Right cardiac atrium (tissue), 5 donors: ENCODE measurements around the gene CDC37L1. TPM values are rescaled to one million over a fixed set of nuclear protein-coding genes. Genes with fewer than 3 reads are reported as not detected.
A peak's percentile ranks its signal among the peaks of the same experiment; 100 is the strongest.

Experiments
- ATAC-seq, 2 donors: fragments of 200-7000 bp; cut with Tn5 transposase; one replicate each; pipeline versions ENCODE4 v1.8.0 to v1.9.1; 2020; ENCODE audit warnings: moderate library complexity in 2 of 2, mild to moderate bottlenecking in 1 of 2
- DNase-seq, 3 donors: peaks; one replicate each; pipeline ENCODE4 v3.0.0-alpha.2; 2020
- H3K27ac ChIP-seq: one replicate; pipeline ENCODE4 v1.5.1; 2013; ENCODE audit warnings: mild to moderate bottlenecking, low read length, control low read depth, moderate library complexity
- H3K27me3 ChIP-seq: one replicate; pipeline ENCODE4 v1.6.1; 2013; ENCODE audit not compliant: control insufficient read depth, insufficient read depth
- H3K4me1 ChIP-seq: one replicate; pipeline ENCODE4 v1.6.1; 2013; ENCODE audit warnings: low read length; ENCODE audit not compliant: control insufficient read depth, insufficient read depth
- H3K4me3 ChIP-seq: one replicate; pipeline ENCODE4 v1.5.1; 2013; ENCODE audit warnings: low read length, control low read depth
- H3K9me3 ChIP-seq: one replicate; pipeline ENCODE4 v1.6.1; 2013; ENCODE audit warnings: low read length; ENCODE audit not compliant: control insufficient read depth
- WGBS: extraction: QIAGEN DNeasy Blood & Tissue Kit; methylation state at CpG from one replicate; pipeline ENCODE4 v1.1.7; 2013; 5-methylcytosine and 5-hydroxymethylcytosine counted together
- intact Hi-C, 4 donors: fragments of 100-400 bp; cut with DNase I; formaldehyde crosslinking; loops; one replicate each; pipeline versions ENCODE4 v1.11.0 to v1.14.0; 2022 to 2023
- polyA plus RNA-seq: library from polyadenylated mRNA; stranded (reverse); fragments of 200-250 nt; gene quantifications from one replicate; pipeline ENCODE4 v1.2.3, GENCODE V29; 2013
- total RNA-seq, 4 donors: library from RNA; stranded (reverse); fragmentation: NEBNext Ultra II Directional; extraction: Animal tissue kit (Norgen Biotek cat#: 25700); gene quantifications; one replicate each; pipeline ENCODE4 v1.2.1, GENCODE V29; 2021
- donor health status: healthy with polysubstance abuse.
- donor health status: DM: no; HTN: yes; CAD: no.
- donor health status: DM: no; HTN: no; CAD: no.
- donor health status: DM: no; HTN: yes; CAD: no; lungs with severe emphysema.
- donor health status: DM: yes; HTN: yes; CAD: no.

CDC37L1 gene
- total and polyA plus RNA-seq, 5 donors: 23.7 to 48.4 (median 41.2) TPM

- H3K27ac ChIP-seq: no peak overlapping the region
- no peak overlapping the region for H3K4me3 ChIP-seq
- no peaks in the 10 kb centered on the region for H3K9me3 ChIP-seq
- H3K4me1 ChIP-seq: no peaks in the 10 kb centered on the region
- no peak for ATAC-seq
- no peaks in the 10 kb centered on the region for H3K27me3 ChIP-seq
- intact Hi-C loops: no loop called here
- DNase-seq: no peak
These were observed 30.0 kb downstream of the CDC37L1 start for GRCh38 chr9:4709380-4709779.

GRCh38 chr9:4713849-4714248, 34.5 kb downstream of the CDC37L1 start:
- intact Hi-C loops: no loop called here
- ATAC-seq: peak; percentile 51 to 81
- DNase-seq: no peak
- no peak overlapping the region for H3K4me3 ChIP-seq
- whole genome bisulfite sequencing: 56% methylated on average over 7 of the region's 7 CpGs
- no peaks in the 10 kb centered on the region for H3K27me3 ChIP-seq
- no peaks in the 10 kb centered on the region for H3K4me1 ChIP-seq
- no peak overlapping the region for H3K27ac ChIP-seq
- H3K9me3 ChIP-seq: no peaks in the 10 kb centered on the region

GRCh38 chr9:4714266-4715016, 35.1 kb downstream of the CDC37L1 start:
- Histone ChIP-seq H3K27ac (no peak overlapping the region), H3K4me3 (no peak overlapping the region), H3K4me1 (no peaks in the 10 kb centered on the region), H3K27me3 (no peaks in the 10 kb centered on the region), H3K9me3 (no peaks in the 10 kb centered on the region)
- ATAC-seq (no peak), DNase-seq (no peak)
- 82% methylated on average over 9 of the region's 9 CpGs for WGBS
- intact Hi-C loops: no loop called here

- H3K27me3 ChIP-seq: no peaks in the 10 kb centered on the region
- no peak overlapping the region for H3K4me3 ChIP-seq
- H3K4me1 ChIP-seq: no peaks in the 10 kb centered on the region
- no peak overlapping the region for H3K27ac ChIP-seq
- intact Hi-C loops: no loop called here
- no peaks in the 10 kb centered on the region for H3K9me3 ChIP-seq
- 92% methylated on average over 1 of the region's 1 CpG for WGBS
- DNase-seq (no peak), ATAC-seq (no peak)
These were observed 36.8 kb downstream of the CDC37L1 start for GRCh38 chr9:4716163-4716562.

- no peaks in the 10 kb centered on the region for H3K9me3 ChIP-seq
- no peaks in the 10 kb centered on the region for H3K27me3 ChIP-seq
- H3K4me3 ChIP-seq: no peak overlapping the region
- intact Hi-C loops: no loop called here
- DNase-seq (no peak), ATAC-seq (peak in 1 of 2 donors; percentile 29)
- 88% methylated on average over 4 of the region's 4 CpGs for WGBS
- no peaks in the 10 kb centered on the region for H3K4me1 ChIP-seq
- no peak overlapping the region for H3K27ac ChIP-seq
These were observed 38.4 kb downstream of the CDC37L1 start for GRCh38 chr9:4717815-4718214.

GRCh38 chr9:4718911-4719310, 39.5 kb downstream of the CDC37L1 start:
- no peaks in the 10 kb centered on the region for H3K27me3 ChIP-seq
- ATAC-seq: no peak
- intact Hi-C loops: no loop called here
- H3K27ac ChIP-seq: no peak overlapping the region
- no peaks in the 10 kb centered on the region for H3K4me1 ChIP-seq
- DNase-seq: no peak
- H3K4me3 ChIP-seq: no peak overlapping the region
- whole genome bisulfite sequencing: 91% methylated on average over 6 of the region's 6 CpGs
- no peaks in the 10 kb centered on the region for H3K9me3 ChIP-seq

GRCh38 chr9:4721736-4722135, 42.4 kb downstream of the CDC37L1 start:
- H3K4me1 ChIP-seq: no peaks in the 10 kb centered on the region
- ATAC-seq: no peak

DNA sequence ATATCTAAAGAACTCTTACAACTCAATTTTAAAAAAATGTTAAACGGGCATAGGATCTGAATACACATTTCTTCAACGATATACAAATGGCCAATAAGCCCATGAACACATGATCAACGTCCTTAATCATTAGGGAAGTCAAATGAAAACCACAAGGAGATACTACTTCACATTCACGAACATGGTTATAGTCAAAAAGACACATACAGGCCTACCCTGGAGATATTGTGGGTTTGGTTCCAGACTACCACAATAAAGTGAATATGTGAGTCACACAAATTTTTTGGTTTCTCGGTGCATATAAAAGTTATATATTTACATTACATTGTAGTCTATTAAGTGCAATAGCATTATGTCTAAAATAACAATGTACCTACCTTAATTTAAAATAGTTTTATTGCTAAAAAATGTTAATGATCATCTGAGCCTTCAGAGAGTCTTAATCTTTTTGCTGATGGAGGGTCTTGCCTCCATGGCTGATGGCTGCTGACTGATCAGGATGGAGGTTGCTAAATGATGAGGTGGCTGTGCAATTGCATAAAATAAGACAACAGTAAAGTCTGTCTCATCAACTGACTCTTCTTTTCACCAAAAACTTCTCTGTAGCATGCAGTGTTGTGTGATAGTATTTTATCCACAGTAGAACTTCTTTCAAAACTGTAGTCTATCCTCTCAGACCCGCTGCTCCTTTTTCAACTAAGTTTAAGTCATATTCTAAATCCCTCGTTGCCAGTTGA, 46.5 kb downstream of the CDC37L1 start:
- Histone ChIP-seq H3K4me3 (no peak overlapping the region), H3K27ac (no peak overlapping the region), H3K9me3 (no peaks in the 10 kb centered on the region), H3K4me1 (peaks cover 1% of the 10 kb centered on the region), H3K27me3 (no peaks in the 10 kb centered on the region)
- no peak for ATAC-seq
- no peak for DNase-seq
- WGBS: 86% methylated on average over 7 of the region's 7 CpGs
- intact Hi-C loops: no loop called here

More at GRCh38 chr9:4721736-4722135, 42.4 kb downstream of the CDC37L1 start:
- WGBS: 99% methylated on average over 4 of the region's 4 CpGs
- no peaks in the 10 kb centered on the region for H3K9me3 ChIP-seq
- intact Hi-C loops: no loop called here
- DNase-seq: no peak
- no peak overlapping the region for H3K4me3 ChIP-seq
- no peaks in the 10 kb centered on the region for H3K27me3 ChIP-seq
- H3K27ac ChIP-seq: no peak overlapping the region

DNA sequence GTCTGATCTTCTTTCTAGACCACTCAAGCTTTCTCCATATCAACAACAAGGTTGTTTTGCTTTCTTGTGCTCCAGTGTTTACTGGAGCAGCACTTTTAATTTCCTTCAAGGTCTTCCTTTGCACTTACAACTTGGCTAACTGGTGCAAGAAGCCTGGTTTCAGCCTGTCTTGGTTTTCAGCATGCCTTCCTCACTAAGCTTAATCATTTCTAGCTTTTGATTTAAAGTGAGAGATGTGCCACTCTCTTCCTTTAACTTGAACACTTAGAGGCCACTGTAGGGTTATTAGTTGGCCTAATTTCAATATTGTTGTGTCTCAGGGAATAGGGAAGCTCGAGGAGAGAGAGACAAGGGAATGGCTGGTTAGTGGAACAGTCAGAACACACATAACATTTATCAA, 48.2 kb downstream of the CDC37L1 start:
- Histone ChIP-seq H3K4me1 (peaks cover 1% of the 10 kb centered on the region), H3K9me3 (no peaks in the 10 kb centered on the region), H3K4me3 (no peak overlapping the region), H3K27ac (no peak overlapping the region), H3K27me3 (no peaks in the 10 kb centered on the region)
- DNase-seq: no peak
- intact Hi-C loops: no loop called here
- WGBS: 53% methylated on average over 1 of the region's 1 CpG
- ATAC-seq: no peak

DNA sequence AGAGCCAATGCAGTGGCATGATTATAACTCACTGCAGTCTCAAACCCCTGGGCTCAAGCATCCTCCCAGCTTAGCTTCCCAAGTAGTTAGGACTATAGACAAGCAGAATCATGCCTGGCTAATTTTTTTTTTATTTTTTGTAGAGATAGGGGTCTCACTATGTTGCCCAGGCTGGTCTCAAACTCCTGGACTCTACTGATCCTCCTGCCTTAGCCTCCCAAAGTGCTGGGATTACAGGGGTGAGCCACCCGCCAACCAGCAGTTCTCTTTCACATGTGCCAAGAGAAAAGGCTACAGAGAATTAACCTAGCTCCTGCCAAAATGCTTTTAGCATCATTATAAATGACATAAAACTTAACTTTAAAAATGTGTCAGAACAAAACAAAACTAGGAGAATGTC, 53.5 kb downstream of the CDC37L1 start:
- intact Hi-C loops: loop anchor here in 1 of 4 donors (10.0 kb wide), 1 partner anchor 68 kb away; the partner anchor contains the start of genes PLPP6 and SPATA6L
- DNase-seq (no peak), ATAC-seq (no peak)
- Histone ChIP-seq H3K4me3 (no peak overlapping the region), H3K4me1 (peaks cover 4% of the 10 kb centered on the region), H3K27me3 (no peaks in the 10 kb centered on the region), H3K9me3 (no peaks in the 10 kb centered on the region), H3K27ac (no peak overlapping the region)
- WGBS: 96% methylated on average over 1 of the region's 1 CpG

DNA sequence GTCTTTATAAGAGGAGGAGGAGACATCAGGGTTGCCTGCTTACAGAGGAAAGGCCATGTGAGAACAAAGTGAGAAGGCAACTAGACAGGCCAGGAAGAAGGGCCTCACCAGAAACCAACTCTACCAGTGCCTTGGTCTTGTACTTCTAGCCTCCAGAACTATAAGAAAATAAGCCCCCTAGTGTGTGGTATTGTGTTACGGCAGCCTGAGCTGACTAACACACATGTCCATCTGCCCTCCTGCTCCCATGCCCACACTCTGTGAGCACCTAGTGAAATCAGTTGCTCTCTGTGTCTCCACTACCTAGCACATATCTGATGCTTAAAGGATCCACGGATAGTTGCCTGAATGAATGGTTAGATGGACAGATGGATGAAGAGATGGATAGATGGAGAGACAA, 54.8 kb downstream of the CDC37L1 start:
- Histone ChIP-seq H3K4me1 (peaks cover 9% of the 10 kb centered on the region), H3K4me3 (no peak overlapping the region), H3K9me3 (no peaks in the 10 kb centered on the region), H3K27ac (no peak overlapping the region), H3K27me3 (no peaks in the 10 kb centered on the region)
- intact Hi-C loops: loop anchor here in 1 of 4 donors (10.0 kb wide), 1 partner anchor 69 kb away; the partner anchor contains the start of genes PLPP6 and SPATA6L
- whole genome bisulfite sequencing: 97% methylated on average over 2 of the region's 2 CpGs
- ATAC-seq: peak in 1 of 2 donors; percentile 35
- DNase-seq: no peak
